Parathyroid adenoma (tissue), 2 donors: ENCODE measurements around the gene FOXK2.

Experiments used
- H2AFZ ChIP-seq: fragments of 300-600 bp; sonication (generic); one replicate; pipeline ENCODE4 v1.7.0; 2017; ENCODE audit warnings: antibody characterized with exemption, mild to moderate bottlenecking
- H3K27ac ChIP-seq: fragments of 300-600 bp; sonication (generic); one replicate; pipeline ENCODE4 v1.7.0; 2017
- H3K27me3 ChIP-seq: fragments of 300-600 bp; sonication (generic); one replicate; pipeline ENCODE4 v1.7.0; 2017; ENCODE audit warnings: low read length; ENCODE audit not compliant: control insufficient read depth, insufficient read depth
- H3K36me3 ChIP-seq: fragments of 300-600 bp; sonication (generic); one replicate; pipeline ENCODE4 v1.7.0; 2017; ENCODE audit warnings: low read length; ENCODE audit not compliant: control insufficient read depth, insufficient read depth
- H3K4me1 ChIP-seq: fragments of 300-600 bp; sonication (generic); one replicate; pipeline ENCODE4 v1.7.0; 2017; ENCODE audit warnings: control low read depth
- H3K4me2 ChIP-seq: fragments of 300-600 bp; sonication (generic); one replicate; pipeline ENCODE4 v1.7.0; 2017; ENCODE audit warnings: low read length
- H3K4me3 ChIP-seq: fragments of 300-600 bp; sonication (generic); one replicate; pipeline ENCODE4 v1.7.0; 2017; ENCODE audit warnings: low read depth, low read length
- H3K79me2 ChIP-seq: fragments of 300-600 bp; sonication (generic); one replicate; pipeline ENCODE4 v1.7.0; 2017; ENCODE audit warnings: control low read depth
- H3K9ac ChIP-seq: fragments of 300-600 bp; sonication (generic); one replicate; pipeline ENCODE4 v1.7.0; 2017; ENCODE audit warnings: mild to moderate bottlenecking
- H3K9me3 ChIP-seq: fragments of 300-600 bp; sonication (generic); one replicate; pipeline ENCODE4 v1.7.0; 2017; ENCODE audit warnings: low read length; ENCODE audit not compliant: control insufficient read depth
- CTCF ChIP-seq: fragments of 300-600 bp; sonication (generic); IDR thresholded peaks from one replicate; pipeline ENCODE4 v1.7.0; 2017; ENCODE audit warnings: antibody characterized with exemption, mild to moderate bottlenecking
- donor health status: primary hyperparathyroidism.

FOXK2 gene

GRCh38 chr17:82486231-82487094 is 33.1 kb upstream of the FOXK2 start:
- H3K9ac ChIP-seq = no peak overlapping the region
- no peak overlapping the region for H3K4me2 ChIP-seq
- H2AFZ ChIP-seq = no peak overlapping the region
- H3K79me2 ChIP-seq = no peaks in the 10 kb centered on the region
- no peak overlapping the region for H3K4me3 ChIP-seq
- no peaks in the 10 kb centered on the region for H3K4me1 ChIP-seq
- H3K9me3 ChIP-seq = no peaks in the 10 kb centered on the region
- H3K27ac ChIP-seq = no peak overlapping the region
- no peaks in the 10 kb centered on the region for H3K27me3 ChIP-seq
- no peaks in the 10 kb centered on the region for H3K36me3 ChIP-seq
- TF ChIP-seq CTCF = no peak

- no peak for TF ChIP-seq CTCF
- H3K79me2 ChIP-seq = no peaks in the 10 kb centered on the region
- H3K9ac ChIP-seq = no peak overlapping the region
- H3K4me3 ChIP-seq = no peak overlapping the region
- no peaks in the 10 kb centered on the region for H3K27me3 ChIP-seq
- no peak overlapping the region for H3K4me2 ChIP-seq
- no peaks in the 10 kb centered on the region for H3K4me1 ChIP-seq
- H3K36me3 ChIP-seq = no peaks in the 10 kb centered on the region
- H3K27ac ChIP-seq = no peak overlapping the region
- no peaks in the 10 kb centered on the region for H3K9me3 ChIP-seq
- H2AFZ ChIP-seq = no peak overlapping the region
These were observed 31.6 kb upstream of the FOXK2 start for GRCh38 chr17:82487910-82488309.

GRCh38 chr17:82489117-82489516 is 30.4 kb upstream of the FOXK2 start:
- Histone ChIP-seq H3K9me3 (no peaks in the 10 kb centered on the region), H3K4me2 (no peak overlapping the region), H3K79me2 (no peaks in the 10 kb centered on the region), H3K27ac (no peak overlapping the region), H3K4me1 (peaks cover 3% of the 10 kb centered on the region), H3K36me3 (no peaks in the 10 kb centered on the region), H3K9ac (no peak overlapping the region), H2AFZ (no peak overlapping the region), H3K4me3 (no peak overlapping the region), H3K27me3 (no peaks in the 10 kb centered on the region)
- TF ChIP-seq CTCF = no peak

GRCh38 chr17:82489851-82490511 is 29.6 kb upstream of the FOXK2 start:
- Histone ChIP-seq H3K9me3 (no peaks in the 10 kb centered on the region), H2AFZ (no peak overlapping the region), H3K4me2 (no peak overlapping the region), H3K27ac (no peak overlapping the region), H3K79me2 (no peaks in the 10 kb centered on the region), H3K36me3 (no peaks in the 10 kb centered on the region), H3K4me3 (no peak overlapping the region), H3K27me3 (no peaks in the 10 kb centered on the region), H3K9ac (no peak overlapping the region), H3K4me1 (peaks cover 7% of the 10 kb centered on the region)
- no peak for TF ChIP-seq CTCF
